ENCODE data around the gene RASGRP2.
A peak's percentile ranks its signal among the peaks of the same experiment; 100 is the strongest.

RASGRP2 gene

GRCh38 chr11:64745189-64745520 lies 1.2 kb upstream of the RASGRP2 start:
- DNase-seq (ENCODE audit: low read depth) = peak; percentile 82
- H3K4me3 ChIP-seq (ENCODE audit: low read depth, low read length) = peak overlapping the region; percentile 56
- TF ChIP-seq CTCF (IDR thresholded peaks at IDR 0.05; ENCODE audit: insufficient read depth, low read depth, low read length, missing control alignments) = no peak

- peak overlapping the region; percentile 56 for H3K4me3 ChIP-seq (ENCODE audit: low read depth, low read length)
- no peak for TF ChIP-seq CTCF (IDR thresholded peaks at IDR 0.05; ENCODE audit: insufficient read depth, low read depth, low read length, missing control alignments)
- DNase-seq (ENCODE audit: low read depth) = no peak
Measured at GRCh38 chr11:64744544-64745188, 724 bp upstream of the RASGRP2 start.

- DNase-seq (ENCODE audit: low read depth) = peak; percentile 60
- peak overlapping the region; percentile 48 for H3K4me3 ChIP-seq (ENCODE audit: low read depth, low read length)
- TF ChIP-seq CTCF (IDR thresholded peaks at IDR 0.05; ENCODE audit: insufficient read depth, low read depth, low read length, missing control alignments) = peak; percentile 89
Measured at GRCh38 chr11:64742889-64743590, 902 bp downstream of the RASGRP2 start.

GRCh38 chr11:64742087-64742888 lies 1.7 kb downstream of the RASGRP2 start:
- H3K4me3 ChIP-seq (ENCODE audit: low read depth, low read length) = peak overlapping the region; percentile 48
- TF ChIP-seq CTCF (IDR thresholded peaks at IDR 0.05; ENCODE audit: insufficient read depth, low read depth, low read length, missing control alignments) = no peak
- peak; percentile 45 for DNase-seq (ENCODE audit: low read depth)

GRCh38 chr11:64741375-64742086 lies 2.4 kb downstream of the RASGRP2 start:
- no peak for TF ChIP-seq CTCF (IDR thresholded peaks at IDR 0.05; ENCODE audit: insufficient read depth, low read depth, low read length, missing control alignments)
- DNase-seq (ENCODE audit: low read depth) = no peak
- no peak overlapping the region for H3K4me3 ChIP-seq (ENCODE audit: low read depth, low read length)

- no peak for DNase-seq (ENCODE audit: low read depth)
- H3K4me3 ChIP-seq (ENCODE audit: low read depth, low read length) = no peak overlapping the region
- TF ChIP-seq CTCF (IDR thresholded peaks at IDR 0.05; ENCODE audit: insufficient read depth, low read depth, low read length, missing control alignments) = no peak
Measured at GRCh38 chr11:64739871-64740270, 4.1 kb downstream of the RASGRP2 start.
